ENCODE measurements around the gene CRYBG1. TPM values are rescaled to one million over a fixed set of nuclear protein-coding genes. Genes with fewer than 3 reads are reported as not detected.

The CRYBG1 gene
- total RNA-seq, 1 donor from 2014 or later = 107 TPM

DNA sequence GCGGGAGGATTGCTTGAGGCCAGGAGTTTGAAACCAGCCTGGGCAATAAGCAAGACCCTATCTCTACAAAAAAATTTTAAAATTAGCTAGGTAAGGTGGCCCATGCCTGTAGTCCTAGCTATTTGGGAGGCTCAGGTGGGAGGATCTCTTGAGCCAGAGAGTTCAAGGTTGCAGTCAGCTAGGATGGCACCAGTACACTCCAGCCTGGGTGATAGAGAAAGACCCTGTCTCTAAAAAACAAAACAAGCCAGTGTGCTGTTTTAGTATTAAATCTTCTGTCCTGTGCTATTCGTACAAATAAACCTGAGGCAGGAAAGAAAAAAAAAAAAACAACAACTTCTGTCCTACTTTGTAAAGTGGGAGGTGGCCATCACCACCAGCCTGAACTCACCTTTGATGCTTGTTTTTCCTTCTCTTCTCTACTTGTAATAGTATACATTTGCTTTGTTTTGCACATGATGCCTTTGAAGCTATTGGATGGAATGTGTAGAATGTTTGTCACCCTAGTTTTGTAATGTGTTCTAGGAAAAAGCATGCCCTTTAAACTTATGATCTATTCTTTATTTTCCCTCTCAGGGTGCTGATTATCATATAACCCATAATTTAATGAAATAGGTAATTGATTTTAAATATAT is 102.5 kb downstream of the CRYBG1 start:
- no peak for DNase-seq (ENCODE audit: low spot score)

DNA sequence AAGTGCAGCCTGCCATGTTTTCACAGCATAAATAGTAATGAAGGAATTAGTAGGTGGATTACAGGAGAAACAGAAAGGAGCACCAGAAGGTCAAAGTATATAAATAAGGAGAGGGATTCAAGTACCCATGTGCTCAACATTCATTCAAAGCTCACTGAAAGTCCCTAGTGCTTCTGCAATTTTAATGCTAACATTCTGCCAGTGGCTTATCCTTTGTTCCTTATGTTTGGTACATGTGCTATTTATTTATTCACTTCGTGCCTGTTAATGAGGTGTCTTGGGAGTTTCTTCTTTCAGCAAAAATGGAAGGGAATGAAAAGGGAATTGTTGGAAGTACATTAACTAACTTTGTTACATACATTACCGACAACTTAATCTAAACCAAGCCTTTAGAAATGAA is 105.7 kb downstream of the CRYBG1 start:
- DNase-seq (ENCODE audit: low spot score) = no peak

GRCh38 chr6:106468935-106469334 is 108.4 kb downstream of the CRYBG1 start:
- no peak for DNase-seq (ENCODE audit: low spot score)

DNA sequence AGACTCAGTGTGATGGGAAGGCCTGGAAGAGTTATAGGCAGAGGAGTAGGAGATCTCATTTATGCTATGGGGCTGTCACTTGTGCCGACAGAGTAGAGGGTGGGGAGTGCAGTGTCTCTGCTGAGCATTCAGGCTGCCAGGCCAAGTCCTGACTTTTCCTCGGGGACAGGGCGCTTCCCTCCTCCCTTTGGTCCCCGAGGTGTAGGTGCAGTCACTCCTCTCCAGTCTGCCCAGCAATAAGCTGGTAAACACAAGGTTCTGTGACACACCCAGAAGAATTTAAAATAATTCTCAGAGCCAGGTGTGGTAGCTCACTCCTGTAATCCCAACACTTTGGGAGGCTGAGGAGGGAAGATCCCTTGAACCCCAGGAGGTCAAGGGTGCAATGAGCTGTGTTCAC is 109.4 kb downstream of the CRYBG1 start:
- no peak for DNase-seq (ENCODE audit: low spot score)

DNA sequence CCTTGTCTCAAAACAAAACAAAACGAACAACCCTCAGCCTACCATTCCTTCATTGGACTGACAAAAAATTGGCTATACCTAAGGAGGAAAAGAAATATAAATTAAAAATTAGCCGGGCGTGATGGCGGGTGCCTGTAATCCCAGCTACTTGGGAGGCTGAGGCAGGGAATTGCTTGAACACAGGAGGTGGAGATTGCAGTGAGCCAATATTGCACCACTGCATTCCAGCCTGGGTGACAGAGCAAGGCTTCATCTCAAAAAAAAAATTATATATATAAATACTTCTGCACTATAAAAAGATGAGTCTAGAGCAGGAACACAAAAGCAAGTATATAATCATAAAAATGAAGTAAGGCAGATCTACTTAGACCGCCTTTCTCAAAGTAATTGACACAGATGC is 109.8 kb downstream of the CRYBG1 start:
- DNase-seq (ENCODE audit: low spot score) = no peak

GRCh38 chr6:106470811-106471210 is 110.3 kb downstream of the CRYBG1 start:
- DNase-seq (ENCODE audit: low spot score) = no peak

DNA sequence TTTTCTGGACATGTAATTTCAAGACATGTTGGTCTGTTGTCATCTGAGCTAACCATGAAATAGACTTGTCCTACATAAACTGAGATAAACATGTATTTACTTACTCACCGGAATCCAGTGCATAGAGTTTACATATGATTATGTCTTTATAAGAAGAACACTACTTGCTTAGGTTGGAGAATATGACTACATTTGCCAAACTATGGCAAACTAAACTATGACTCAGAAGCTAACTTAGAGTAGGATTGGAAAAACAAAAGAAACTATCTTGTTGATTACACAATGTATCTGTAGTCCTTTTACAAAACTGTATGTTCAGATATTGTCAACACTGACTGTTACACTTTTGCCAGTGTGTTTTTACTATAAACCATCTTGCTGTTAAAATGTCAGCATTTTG is 113.3 kb downstream of the CRYBG1 start:
- DNase-seq (ENCODE audit: low spot score) = no peak

GRCh38 chr6:106474466-106474865 is 113.9 kb downstream of the CRYBG1 start:
- DNase-seq (ENCODE audit: low spot score) = no peak

DNA sequence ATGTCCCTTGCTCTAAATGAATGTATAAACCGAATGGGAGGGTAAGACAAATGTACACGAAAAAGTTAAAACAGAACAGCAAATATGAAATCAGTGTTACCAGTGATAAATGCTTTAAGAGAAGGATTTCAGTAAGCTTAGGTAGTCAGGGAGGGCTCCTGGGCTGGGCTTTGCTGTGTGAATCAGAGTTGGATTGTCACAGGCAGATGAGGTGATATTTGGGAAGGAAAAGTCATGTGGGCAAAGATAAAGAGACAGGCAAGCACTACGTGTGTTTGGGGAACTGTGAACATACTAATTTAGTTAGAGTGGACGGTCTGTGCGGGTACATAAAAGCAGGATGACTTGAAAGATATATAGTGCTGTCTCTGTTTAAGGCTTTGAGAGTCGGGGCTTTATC is 114.8 kb downstream of the CRYBG1 start:
- DNase-seq (ENCODE audit: low spot score) = no peak

GRCh38 chr6:106476331-106477105 is 116.0 kb downstream of the CRYBG1 start:
- no peak for DNase-seq (ENCODE audit: low spot score)

GRCh38 chr6:106477146-106477545 is 116.6 kb downstream of the CRYBG1 start:
- no peak for DNase-seq (ENCODE audit: low spot score)

- DNase-seq (ENCODE audit: low spot score) = no peak
Measured at GRCh38 chr6:106477790-106478189, 117.3 kb downstream of the CRYBG1 start.

DNA sequence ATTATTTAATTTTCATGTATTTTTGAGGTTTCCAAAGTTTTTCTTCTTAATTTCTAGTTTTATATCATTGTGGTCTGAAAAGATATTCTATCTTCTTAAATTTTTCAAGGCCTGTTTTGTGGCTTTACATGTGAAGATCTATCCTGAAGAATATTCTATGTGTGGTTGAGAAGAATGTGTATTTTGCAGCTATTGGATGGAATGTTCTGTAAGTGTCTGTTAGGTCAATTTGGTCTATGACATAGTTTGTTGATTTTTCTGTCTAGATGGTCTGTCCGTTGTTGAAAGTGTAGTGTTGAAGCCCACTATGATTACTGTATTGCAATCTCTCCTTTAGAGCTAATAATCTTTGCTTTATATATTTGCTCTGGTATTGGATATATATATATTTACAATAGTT is 125.7 kb downstream of the CRYBG1 start:
- no peak for DNase-seq (ENCODE audit: low spot score)

GRCh38 chr6:106488494-106489370 is 128.2 kb downstream of the CRYBG1 start:
- DNase-seq (ENCODE audit: low spot score) = no peak

- no peak for DNase-seq (ENCODE audit: low spot score)
Measured at GRCh38 chr6:106490030-106490429, 129.5 kb downstream of the CRYBG1 start.

DNA sequence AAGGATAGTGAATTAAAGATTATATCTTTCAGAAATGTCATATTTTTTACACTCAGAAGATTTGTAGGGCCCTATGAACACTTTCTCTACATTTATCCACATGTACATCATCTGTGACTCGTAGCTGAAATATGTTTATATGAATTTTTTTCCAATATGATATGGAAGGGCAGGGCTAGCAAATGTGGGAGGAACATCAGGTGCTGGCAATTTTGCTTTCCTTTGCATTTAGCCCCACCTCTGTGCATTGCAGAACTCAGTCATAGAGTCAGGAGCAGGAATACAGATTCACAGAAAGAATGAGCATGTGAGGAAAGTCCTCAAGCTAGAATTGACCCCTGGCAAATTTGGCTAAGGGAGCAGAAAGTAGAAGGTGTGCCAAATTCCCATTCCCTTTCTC is 129.9 kb downstream of the CRYBG1 start:
- no peak for DNase-seq (ENCODE audit: low spot score)

DNA sequence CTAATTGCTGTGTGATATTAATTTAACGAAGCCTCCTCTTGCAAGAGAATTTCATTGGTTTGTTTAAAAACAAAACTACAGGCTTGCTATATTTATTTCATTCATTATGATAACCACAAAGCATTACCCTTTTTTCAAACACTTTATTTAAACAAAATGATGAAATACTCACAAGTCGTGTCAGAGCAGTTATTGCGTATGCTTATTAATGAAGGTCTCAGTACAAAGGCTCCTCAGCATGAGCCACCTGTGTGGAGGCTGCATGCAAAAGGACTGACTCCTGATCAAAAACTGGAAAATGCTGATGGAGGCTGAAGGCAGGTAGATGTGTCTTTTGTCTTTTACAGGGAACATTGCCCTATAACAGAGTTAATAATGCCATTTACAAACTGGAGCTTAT is 130.5 kb downstream of the CRYBG1 start:
- no peak for DNase-seq (ENCODE audit: low spot score)

- DNase-seq (ENCODE audit: low spot score) = no peak
Measured at GRCh38 chr6:106495014-106495413, 134.5 kb downstream of the CRYBG1 start.

GRCh38 chr6:106496823-106497222 is 136.3 kb downstream of the CRYBG1 start:
- no peak for DNase-seq (ENCODE audit: low spot score)

DNA sequence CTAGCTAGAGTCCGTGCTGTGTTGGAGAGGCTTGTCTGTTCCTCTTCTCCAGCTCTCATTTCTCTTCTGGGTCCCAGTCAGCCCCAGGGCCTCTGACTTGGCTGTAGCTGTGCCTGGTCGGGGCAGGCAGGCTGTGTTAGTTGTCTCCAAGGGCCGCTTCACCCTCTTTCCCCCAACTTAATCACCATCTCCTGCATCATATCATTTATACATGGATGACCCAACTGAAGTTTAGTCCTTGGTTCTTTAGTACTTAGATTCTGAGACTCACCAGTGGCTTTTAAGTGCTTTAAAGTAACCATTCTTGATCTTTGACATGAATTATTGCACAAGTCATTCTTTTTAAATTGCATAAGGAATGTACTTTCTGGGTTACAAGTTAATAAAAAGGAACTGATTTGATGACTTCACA is 141.4 kb downstream of the CRYBG1 start:
- DNase-seq (ENCODE audit: low spot score) = no peak

- DNase-seq (ENCODE audit: low spot score) = no peak
Measured at GRCh38 chr6:106502559-106502958, 142.0 kb downstream of the CRYBG1 start.

GRCh38 chr6:106508277-106508676 is 147.8 kb downstream of the CRYBG1 start:
- no peak for DNase-seq (ENCODE audit: low spot score)

- DNase-seq (ENCODE audit: low spot score) = no peak
Measured at GRCh38 chr6:106508834-106509233, 148.3 kb downstream of the CRYBG1 start.
